NCI-H146 (cell line): ENCODE measurements around the gene CNOT8.
"Not testable (repeated sequence)": the region's sequence is repeated elsewhere in the genome, so short reads cannot be mapped to it uniquely, and the experiment has no call there.

Experiments used
- DNase-seq: peaks from one replicate; lab custom pipeline; 2025; lab: John Stamatoyannopoulos, UW

CNOT8 gene

DNA sequence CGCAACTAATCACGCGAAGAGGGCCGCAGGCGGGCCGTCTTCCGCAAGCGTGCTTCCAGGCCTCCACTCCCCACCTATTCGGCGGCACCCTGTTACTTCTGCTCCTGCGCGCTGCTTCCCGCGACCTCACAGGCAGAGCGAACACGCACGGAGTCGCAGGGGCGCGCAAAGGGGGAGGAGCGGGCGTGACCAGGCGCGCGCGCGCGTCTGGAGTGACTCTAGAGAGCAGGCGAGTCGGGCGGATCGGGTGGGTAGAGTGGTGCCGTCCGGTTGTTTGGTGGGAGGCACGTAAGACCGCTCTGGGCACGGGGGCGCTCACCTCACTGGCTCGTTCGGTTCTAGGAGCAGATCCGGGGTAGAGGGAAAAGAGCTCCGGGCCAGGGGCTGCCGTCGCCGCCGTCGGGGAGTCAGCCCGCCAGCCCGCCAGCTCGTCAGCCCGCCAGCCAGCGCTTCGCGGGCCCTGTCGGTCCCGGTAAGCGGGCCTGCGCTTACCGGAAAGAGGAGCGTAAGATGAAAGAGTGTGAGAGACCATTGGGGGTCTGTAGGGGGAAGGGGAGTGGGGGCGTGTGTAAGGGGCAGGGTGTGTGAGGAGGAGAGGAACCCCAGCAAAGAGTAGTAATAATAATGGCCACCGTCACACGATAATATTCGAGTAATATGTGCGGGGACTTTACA lies at the start of gene CNOT8:
CNOT8 (plus strand) TSS at position 331 of the 675 bp plus-strand sequence. CDS start 4,652 bp downstream, outside the sequence.
- DNase-seq: peak; percentile 95

DNA sequence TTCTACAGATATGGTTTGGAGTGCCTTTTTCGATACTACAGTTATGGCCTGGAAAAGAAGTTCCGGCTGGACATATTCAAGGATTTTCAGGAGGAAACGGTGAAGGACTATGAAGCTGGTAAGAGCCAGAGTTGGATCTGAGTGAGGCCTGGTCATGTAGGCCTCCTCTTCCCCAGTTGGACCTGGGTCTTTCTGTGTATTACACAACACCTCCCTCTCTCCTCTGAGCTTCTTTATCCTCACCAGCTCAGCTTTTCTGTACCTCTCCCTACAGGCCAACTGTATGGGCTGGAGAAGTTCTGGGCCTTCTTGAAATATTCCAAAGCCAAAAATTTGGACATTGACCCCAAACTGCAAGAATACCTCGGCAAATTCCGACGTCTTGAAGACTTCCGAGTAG lies 47.2 kb upstream of the CNOT8 start:
- no peak for DNase-seq

DNA sequence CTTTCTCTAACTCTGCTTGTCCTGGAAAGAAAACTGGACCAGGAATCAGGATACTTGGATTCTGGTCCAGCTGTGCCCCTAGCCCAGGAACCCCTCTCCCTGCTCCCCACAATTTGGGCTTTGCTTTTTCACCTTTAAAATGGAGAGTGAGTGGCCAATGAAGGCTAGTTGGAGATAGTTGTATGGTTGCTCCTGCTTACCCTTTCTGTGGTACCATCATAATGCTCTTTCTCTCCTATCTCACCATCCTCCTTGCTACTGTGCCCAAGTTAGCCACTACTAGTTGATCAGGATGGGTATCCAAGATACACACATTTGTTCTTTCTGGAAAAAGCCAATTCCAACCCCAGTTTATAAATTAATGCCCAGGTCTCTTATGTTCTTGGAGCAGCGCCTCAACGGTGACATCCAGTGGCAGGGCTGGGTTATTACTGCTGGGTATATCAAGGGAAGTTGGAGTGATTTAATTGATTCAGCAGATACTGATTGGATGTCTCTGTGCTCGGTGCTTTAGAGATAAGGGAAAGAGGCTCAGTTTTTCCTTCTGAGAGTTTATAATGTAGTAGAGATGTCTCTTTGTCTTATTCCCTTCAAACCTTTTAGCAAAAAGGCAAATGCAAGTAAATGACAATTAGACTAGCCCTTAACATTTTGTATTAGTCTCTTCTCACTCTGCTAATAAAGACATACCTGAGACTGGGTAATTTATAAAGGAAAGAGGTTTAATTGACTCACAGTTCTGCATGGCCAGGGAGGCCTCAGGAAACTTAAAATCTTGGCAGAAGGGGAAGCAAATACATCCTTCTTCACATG lies 46.6 kb upstream of the CNOT8 start:
- DNase-seq: peak; percentile 9

DNA sequence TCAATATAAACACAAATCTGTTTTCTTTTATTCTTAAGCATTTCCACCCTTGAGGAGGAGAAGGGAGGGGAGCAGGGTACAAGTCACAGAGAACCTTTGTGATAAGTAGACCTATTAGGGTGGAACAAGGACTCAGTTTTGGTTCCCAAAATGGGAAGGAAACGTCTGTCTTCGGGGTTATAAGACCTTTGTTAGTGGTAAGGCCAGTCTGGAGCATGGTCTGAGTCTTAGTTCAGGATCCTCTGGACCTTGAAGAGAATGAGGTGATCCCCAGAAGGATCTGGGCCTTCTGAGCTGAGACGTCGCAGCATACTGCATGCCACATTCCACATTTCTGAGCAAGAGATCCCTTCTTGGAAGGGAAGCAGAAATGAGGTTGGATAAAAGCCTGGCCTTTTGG lies 45.3 kb upstream of the CNOT8 start:
- DNase-seq: no peak

- no peak for DNase-seq
Observed at GRCh38 chr5:154813736-154814135, 44.7 kb upstream of the CNOT8 start.

DNA sequence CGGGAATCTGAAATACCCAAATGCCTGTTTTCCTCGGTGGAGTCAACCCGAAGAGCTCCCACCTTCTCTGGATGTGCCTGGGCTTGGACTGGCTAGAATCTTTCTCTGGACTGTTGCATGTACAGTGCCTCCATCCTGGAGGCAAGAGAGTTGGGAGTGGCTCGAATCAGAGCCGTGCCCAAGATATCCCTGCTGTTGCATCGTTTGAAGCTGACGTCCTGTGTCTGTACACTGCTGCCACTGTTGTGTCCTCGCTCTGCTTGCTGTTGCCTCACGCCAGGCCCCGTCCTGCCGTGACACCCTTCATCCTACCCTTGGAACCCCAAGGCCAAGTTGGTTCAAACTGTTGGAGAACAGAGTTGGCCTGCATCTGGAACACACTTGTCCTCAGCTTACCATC lies 43.4 kb upstream of the CNOT8 start:
- DNase-seq: no peak

- DNase-seq: no peak
Observed at GRCh38 chr5:154815684-154816247, 42.7 kb upstream of the CNOT8 start.

GRCh38 chr5:154816891-154817492 lies 41.4 kb upstream of the CNOT8 start:
- DNase-seq: no peak

- no peak for DNase-seq
Observed at GRCh38 chr5:154817815-154818214, 40.6 kb upstream of the CNOT8 start.

GRCh38 chr5:154818471-154819116 lies 39.8 kb upstream of the CNOT8 start:
- DNase-seq: no peak

DNA sequence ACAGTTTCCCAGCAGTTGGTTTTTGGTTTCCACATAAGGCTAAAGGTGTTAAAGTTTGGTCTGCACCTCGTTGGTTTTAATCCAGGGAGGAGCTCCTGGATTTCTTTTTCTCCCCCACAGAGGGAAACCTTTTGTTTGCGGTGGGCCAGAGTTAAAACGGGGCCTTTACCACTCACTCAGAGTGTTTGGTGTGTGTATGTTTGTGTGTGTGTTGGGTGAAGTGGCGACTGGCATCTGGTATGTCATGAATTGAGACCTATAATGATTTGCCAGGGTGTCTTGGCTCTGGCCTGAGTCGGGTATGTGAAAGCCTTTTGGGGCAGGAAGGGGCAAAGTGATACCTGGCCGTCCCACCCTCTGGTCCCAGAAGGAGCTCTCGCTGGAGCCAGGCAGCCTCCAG lies 38.9 kb upstream of the CNOT8 start:
- DNase-seq: no peak

- no peak for DNase-seq
Observed at GRCh38 chr5:154820383-154820782, 38.0 kb upstream of the CNOT8 start.

DNA sequence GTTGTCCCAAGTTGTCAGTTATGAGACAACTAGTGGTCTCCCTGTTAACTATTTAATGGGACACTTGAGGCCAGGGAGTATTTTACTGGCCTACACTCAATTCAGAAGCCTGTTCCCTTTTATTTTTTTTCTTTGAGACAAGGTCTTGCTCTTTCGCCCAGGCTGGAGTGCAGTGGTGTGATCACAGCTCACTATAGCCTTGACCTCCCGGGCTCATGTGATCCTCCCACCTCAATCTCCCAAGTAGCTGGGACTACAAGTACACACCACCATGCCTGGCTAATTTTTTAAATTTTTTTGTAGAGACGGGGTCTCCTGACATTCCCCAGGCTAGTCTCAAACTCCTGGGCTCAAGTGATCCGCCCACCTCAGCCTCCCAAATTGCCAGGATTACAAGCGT lies 35.5 kb upstream of the CNOT8 start:
- DNase-seq: not testable (repeated sequence)

- DNase-seq: no peak
Observed at GRCh38 chr5:154823605-154824004, 34.8 kb upstream of the CNOT8 start.

- DNase-seq: no peak
Observed at GRCh38 chr5:154824070-154824469, 34.4 kb upstream of the CNOT8 start.

GRCh38 chr5:154829181-154829588 lies 29.2 kb upstream of the CNOT8 start:
- no peak for DNase-seq

GRCh38 chr5:154829589-154830218 lies 28.7 kb upstream of the CNOT8 start:
- no peak for DNase-seq

GRCh38 chr5:154830219-154830595 lies 28.2 kb upstream of the CNOT8 start:
- no peak for DNase-seq

DNA sequence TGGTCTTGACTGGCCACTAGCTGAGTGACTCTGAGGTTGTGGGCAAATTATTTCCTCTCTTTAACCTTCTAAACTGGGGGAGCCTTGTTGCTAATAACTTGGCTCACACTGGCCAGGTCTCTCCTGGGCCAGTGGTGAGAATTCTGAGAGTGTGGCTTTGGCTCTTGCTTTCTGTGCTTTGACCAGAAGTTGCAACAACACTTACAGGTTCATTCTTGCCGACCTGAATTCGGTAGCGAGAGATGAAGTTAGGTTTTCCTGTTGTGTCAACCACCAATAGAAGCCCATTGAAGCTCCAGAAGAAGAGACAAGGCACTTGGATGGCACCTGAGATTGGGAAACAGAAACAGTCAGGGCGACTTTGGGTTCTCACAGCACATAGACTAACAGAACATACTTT lies 27.8 kb upstream of the CNOT8 start:
- DNase-seq: no peak

GRCh38 chr5:154831451-154831850 lies 27.0 kb upstream of the CNOT8 start:
- DNase-seq: no peak

GRCh38 chr5:154832804-154833203 lies 25.6 kb upstream of the CNOT8 start:
- DNase-seq: not testable (repeated sequence)

DNA sequence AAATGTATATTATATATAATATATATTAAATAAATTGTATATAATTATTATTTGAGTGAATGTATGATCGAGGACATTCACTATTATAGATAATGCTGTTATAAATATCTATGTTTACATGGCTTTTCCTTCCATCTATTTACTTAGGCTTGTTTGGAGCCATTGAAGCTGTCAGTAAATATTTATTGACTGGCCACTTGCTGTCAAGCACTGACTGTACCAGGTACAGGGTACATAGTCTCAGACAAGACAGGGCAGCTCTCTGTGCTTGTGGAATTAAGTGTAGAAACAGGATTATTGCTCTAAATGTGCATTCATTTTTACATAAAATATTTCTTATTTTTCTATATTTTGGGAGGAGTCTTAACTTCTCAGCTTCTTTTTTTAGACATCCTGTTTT lies 24.4 kb upstream of the CNOT8 start:
- DNase-seq: no peak
